Trophoblast cell (in vitro differentiated cells and primary cell): ENCODE data around the gene WNT3.
A peak's percentile ranks its signal among the peaks of the same experiment; 100 is the strongest.

Experiments
- DNase-seq, 2 donors: peaks; one replicate each; pipeline ENCODE4 v3.0.0-alpha.2; 2016
- H2AFZ ChIP-seq: 2 replicates; pipeline ENCODE4 v1.6.1; 2013; ENCODE audit warnings: low read length, moderate library complexity, mild to moderate bottlenecking; ENCODE audit not compliant: insufficient read depth, poor library complexity
- H2AK5ac ChIP-seq: 2 replicates; pipeline ENCODE4 v1.6.1; 2013; ENCODE audit warnings: mild to moderate bottlenecking, low read length
- H2BK120ac ChIP-seq: 2 replicates; pipeline ENCODE4 v1.6.1; 2013; ENCODE audit warnings: low read length, mild to moderate bottlenecking, moderate library complexity; ENCODE audit not compliant: insufficient read depth, poor library complexity
- H2BK12ac ChIP-seq: 2 replicates; pipeline ENCODE4 v1.6.1; 2013; ENCODE audit warnings: mild to moderate bottlenecking, low read length, moderate library complexity
- H2BK5ac ChIP-seq: 2 replicates; pipeline ENCODE4 v1.6.1; 2013; ENCODE audit warnings: low read length, low read depth, moderate library complexity, mild to moderate bottlenecking; ENCODE audit not compliant: poor library complexity
- H3K14ac ChIP-seq: 2 replicates; pipeline ENCODE4 v1.6.1; 2013; ENCODE audit warnings: mild to moderate bottlenecking, low read length
- H3K18ac ChIP-seq: 2 replicates; pipeline ENCODE4 v1.6.1; 2013; ENCODE audit warnings: mild to moderate bottlenecking, low read length
- H3K23ac ChIP-seq: 2 replicates; pipeline ENCODE4 v1.6.1; 2013; ENCODE audit warnings: low read length
- H3K27ac ChIP-seq: 2 replicates; pipeline ENCODE4 v1.5.1; 2013; ENCODE audit warnings: low read depth, mild to moderate bottlenecking, inconsistent platforms, low read length, moderate library complexity
- H3K27me3 ChIP-seq: 2 replicates; pipeline ENCODE4 v1.6.1; 2013; ENCODE audit warnings: inconsistent platforms, mild to moderate bottlenecking, low read length, moderate library complexity; ENCODE audit not compliant: insufficient read depth
- H3K36me3 ChIP-seq, 2 experiments: 1 replicate in 1 of 2; 2 replicates in 1 of 2; pipeline ENCODE4 v1.6.1; 2013; ENCODE audit warnings: low read length in 2 of 2, mild to moderate bottlenecking in 2 of 2, moderate library complexity in 1 of 2; ENCODE audit not compliant: insufficient read depth in 2 of 2, control insufficient read depth in 1 of 2
- H3K4ac ChIP-seq: 2 replicates; pipeline ENCODE4 v1.6.1; 2013; ENCODE audit warnings: low read depth, mild to moderate bottlenecking, low read length, moderate library complexity
- H3K4me1 ChIP-seq, 2 experiments: 1 replicate in 1 of 2; 2 replicates in 1 of 2; pipeline ENCODE4 v1.6.1; 2013; ENCODE audit warnings: low read length in 2 of 2, mild to moderate bottlenecking in 2 of 2, moderate library complexity in 1 of 2; ENCODE audit not compliant: insufficient read depth in 2 of 2, control insufficient read depth in 1 of 2
- H3K4me2 ChIP-seq: 2 replicates; pipeline ENCODE4 v1.6.1; 2013; ENCODE audit warnings: inconsistent platforms, mild to moderate bottlenecking, low read length, moderate library complexity
- H3K4me3 ChIP-seq: 2 replicates; pipeline ENCODE4 v1.5.1; 2013; ENCODE audit warnings: mild to moderate bottlenecking, low read depth, low read length, inconsistent platforms
- H3K79me1 ChIP-seq: one replicate; pipeline ENCODE4 v1.6.1; 2013; ENCODE audit warnings: low read length
- H3K79me2 ChIP-seq: 2 replicates; pipeline ENCODE4 v1.6.1; 2013; ENCODE audit warnings: low read length, mild to moderate bottlenecking; ENCODE audit not compliant: control insufficient read depth, insufficient read depth, poor library complexity
- H3K9ac ChIP-seq: 2 replicates; pipeline ENCODE4 v1.6.1; 2013; ENCODE audit warnings: mild to moderate bottlenecking, low read length
- H3K9me3 ChIP-seq: 2 replicates; pipeline ENCODE4 v1.6.1; 2013; ENCODE audit warnings: low read depth, mild to moderate bottlenecking, control low read depth, inconsistent platforms, low read length; ENCODE audit not compliant: insufficient read depth
- H4K12ac ChIP-seq: 2 replicates; pipeline ENCODE4 v1.6.1; 2013; ENCODE audit warnings: low read depth, mild to moderate bottlenecking, low read length, moderate library complexity
- H4K8ac ChIP-seq: 2 replicates; pipeline ENCODE4 v1.6.1; 2013; ENCODE audit warnings: low read depth, mild to moderate bottlenecking, low read length, moderate library complexity
- H4K91ac ChIP-seq: one replicate; pipeline ENCODE4 v1.6.1; 2013; ENCODE audit warnings: low read depth, mild to moderate bottlenecking, low read length, moderate library complexity
- WGBS: extraction: QIAGEN DNeasy Blood & Tissue Kit; methylation state at CpG from one replicate; pipeline ENCODE4 v1.1.7; 2013; ENCODE audit warnings: missing lambda C conversion rate; ENCODE audit not compliant: insufficient read length, insufficient coverage; ENCODE audit errors: extremely low coverage; 5-methylcytosine and 5-hydroxymethylcytosine counted together

WNT3 gene

DNA sequence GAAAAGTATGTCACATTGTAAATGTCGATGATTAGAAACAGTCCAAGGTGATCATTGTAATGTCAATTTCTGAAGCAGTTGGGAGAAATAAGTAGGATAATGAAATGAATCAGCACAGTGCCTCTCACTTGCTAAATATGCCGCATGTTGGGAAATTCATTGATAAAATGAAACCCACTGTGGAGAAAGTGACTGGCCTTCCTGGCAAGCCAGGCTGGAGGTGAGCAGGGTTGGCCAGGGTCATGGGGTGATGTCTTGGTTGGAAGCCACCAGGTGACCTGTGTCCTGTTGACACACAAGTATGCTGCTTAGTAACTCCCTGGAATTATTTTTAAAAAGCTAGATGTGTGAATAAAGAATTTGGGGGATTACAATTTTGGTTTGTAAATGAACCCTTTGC is 18.0 kb upstream of the WNT3 start:
- Histone ChIP-seq H2BK120ac (no peak overlapping the region), H3K4me1 (peaks cover 20 to 22% of the 10 kb centered on the region in 2 experiments), H4K91ac (no peak overlapping the region), H3K18ac (no peak overlapping the region), H3K79me2 (no peaks in the 10 kb centered on the region), H3K79me1 (peaks cover 15% of the 10 kb centered on the region), H2AK5ac (no peak overlapping the region), H3K36me3 (no peaks in the 10 kb centered on the region), H4K8ac (no peak overlapping the region), H3K4ac (no peak overlapping the region), H2BK12ac (no peak overlapping the region), H3K27me3 (no peaks in the 10 kb centered on the region), H3K27ac (no peak overlapping the region), H3K14ac (no peak overlapping the region), H3K4me3 (no peak overlapping the region), H3K9me3 (peaks cover 2% of the 10 kb centered on the region), H3K9ac (no peak overlapping the region), H2AFZ (no peak overlapping the region), H3K23ac (no peak overlapping the region), H3K4me2 (no peak overlapping the region), H2BK5ac (no peak overlapping the region), H4K12ac (no peak overlapping the region)
- no peak for DNase-seq
- WGBS, result no CpG with 5 or more reads among the region's 2 CpGs

DNA sequence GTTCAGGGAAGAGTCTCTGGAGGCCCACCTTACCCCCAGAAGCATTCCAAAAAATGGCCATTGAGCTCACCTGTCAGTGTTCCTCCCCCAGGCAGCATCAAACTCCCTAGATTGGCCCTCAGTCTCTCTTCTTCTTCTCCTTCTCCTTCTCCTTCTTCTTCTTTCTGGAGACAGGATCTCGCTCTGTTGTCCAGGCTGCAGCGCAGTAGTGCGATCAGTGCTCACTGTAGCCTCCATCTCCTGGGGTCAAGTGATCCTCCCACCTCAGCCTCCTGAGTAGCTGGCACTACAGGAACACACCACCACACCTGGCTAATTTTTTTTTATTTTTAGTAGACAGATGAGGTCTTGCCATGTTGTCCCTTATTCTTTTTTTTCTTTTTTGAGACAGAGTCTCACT is 16.4 kb upstream of the WNT3 start:
- no peak for DNase-seq
- no peak overlapping the region for H3K14ac ChIP-seq
- no peak overlapping the region for H3K4me2 ChIP-seq
- H2AK5ac ChIP-seq, result no peak overlapping the region
- H3K4me1 ChIP-seq, result peaks cover 20% of the 10 kb centered on the region in 2 experiments
- H2BK120ac ChIP-seq, result peak overlapping the region; percentile 27
- peaks cover 13% of the 10 kb centered on the region for H3K79me1 ChIP-seq
- no peak overlapping the region for H3K23ac ChIP-seq
- no peak overlapping the region for H3K27ac ChIP-seq
- peak overlapping the region; percentile 21 for H3K18ac ChIP-seq
- no peak overlapping the region for H4K12ac ChIP-seq
- H4K91ac ChIP-seq, result peak overlapping the region; percentile 10
- no peak overlapping the region for H3K9ac ChIP-seq
- H3K79me2 ChIP-seq, result no peaks in the 10 kb centered on the region
- WGBS, result no CpG with 5 or more reads among the region's 3 CpGs
- H3K36me3 ChIP-seq, result no peaks in the 10 kb centered on the region
- H3K4me3 ChIP-seq, result no peak overlapping the region
- no peak overlapping the region for H3K4ac ChIP-seq
- H2AFZ ChIP-seq, result no peak overlapping the region
- H3K9me3 ChIP-seq, result peaks cover 2% of the 10 kb centered on the region
- no peak overlapping the region for H4K8ac ChIP-seq
- H2BK5ac ChIP-seq, result no peak overlapping the region
- no peaks in the 10 kb centered on the region for H3K27me3 ChIP-seq
- peak overlapping the region; percentile 8 for H2BK12ac ChIP-seq

DNA sequence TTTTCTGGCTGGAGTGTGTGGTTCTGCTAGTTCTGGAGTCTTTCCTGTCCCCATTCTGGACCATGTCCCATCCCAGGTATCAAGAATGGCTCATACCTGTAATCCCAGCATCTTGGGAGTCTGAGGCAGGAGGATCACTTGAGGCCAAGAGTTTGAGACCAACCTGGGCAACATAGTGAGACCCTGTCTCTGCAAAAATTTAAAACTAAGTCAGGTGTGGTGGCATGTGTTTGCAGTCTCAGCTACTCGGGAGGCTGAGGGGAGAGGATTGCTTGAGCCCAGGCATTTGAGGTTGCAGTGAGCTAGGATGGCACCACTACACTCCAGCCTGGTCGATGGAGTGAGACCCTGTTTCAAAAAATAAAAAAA is 15.3 kb upstream of the WNT3 start:
- H2BK12ac ChIP-seq, result no peak overlapping the region
- peaks cover 20% of the 10 kb centered on the region in 2 experiments for H3K4me1 ChIP-seq
- no peak overlapping the region for H4K12ac ChIP-seq
- no peak overlapping the region for H3K4ac ChIP-seq
- no peak overlapping the region for H3K4me2 ChIP-seq
- no CpG with 5 or more reads among the region's 2 CpGs for WGBS
- H3K14ac ChIP-seq, result no peak overlapping the region
- H3K27me3 ChIP-seq, result no peaks in the 10 kb centered on the region
- H3K27ac ChIP-seq, result no peak overlapping the region
- H2BK5ac ChIP-seq, result no peak overlapping the region
- no peak overlapping the region for H3K4me3 ChIP-seq
- no peak overlapping the region for H3K23ac ChIP-seq
- H3K36me3 ChIP-seq, result no peaks in the 10 kb centered on the region
- H2BK120ac ChIP-seq, result no peak overlapping the region
- H4K91ac ChIP-seq, result no peak overlapping the region
- no peak overlapping the region for H2AK5ac ChIP-seq
- H3K79me2 ChIP-seq, result no peaks in the 10 kb centered on the region
- DNase-seq, result no peak
- H3K79me1 ChIP-seq, result peaks cover 13% of the 10 kb centered on the region
- H3K9me3 ChIP-seq, result no peaks in the 10 kb centered on the region
- H2AFZ ChIP-seq, result no peak overlapping the region
- no peak overlapping the region for H3K18ac ChIP-seq
- H3K9ac ChIP-seq, result no peak overlapping the region
- H4K8ac ChIP-seq, result no peak overlapping the region

DNA sequence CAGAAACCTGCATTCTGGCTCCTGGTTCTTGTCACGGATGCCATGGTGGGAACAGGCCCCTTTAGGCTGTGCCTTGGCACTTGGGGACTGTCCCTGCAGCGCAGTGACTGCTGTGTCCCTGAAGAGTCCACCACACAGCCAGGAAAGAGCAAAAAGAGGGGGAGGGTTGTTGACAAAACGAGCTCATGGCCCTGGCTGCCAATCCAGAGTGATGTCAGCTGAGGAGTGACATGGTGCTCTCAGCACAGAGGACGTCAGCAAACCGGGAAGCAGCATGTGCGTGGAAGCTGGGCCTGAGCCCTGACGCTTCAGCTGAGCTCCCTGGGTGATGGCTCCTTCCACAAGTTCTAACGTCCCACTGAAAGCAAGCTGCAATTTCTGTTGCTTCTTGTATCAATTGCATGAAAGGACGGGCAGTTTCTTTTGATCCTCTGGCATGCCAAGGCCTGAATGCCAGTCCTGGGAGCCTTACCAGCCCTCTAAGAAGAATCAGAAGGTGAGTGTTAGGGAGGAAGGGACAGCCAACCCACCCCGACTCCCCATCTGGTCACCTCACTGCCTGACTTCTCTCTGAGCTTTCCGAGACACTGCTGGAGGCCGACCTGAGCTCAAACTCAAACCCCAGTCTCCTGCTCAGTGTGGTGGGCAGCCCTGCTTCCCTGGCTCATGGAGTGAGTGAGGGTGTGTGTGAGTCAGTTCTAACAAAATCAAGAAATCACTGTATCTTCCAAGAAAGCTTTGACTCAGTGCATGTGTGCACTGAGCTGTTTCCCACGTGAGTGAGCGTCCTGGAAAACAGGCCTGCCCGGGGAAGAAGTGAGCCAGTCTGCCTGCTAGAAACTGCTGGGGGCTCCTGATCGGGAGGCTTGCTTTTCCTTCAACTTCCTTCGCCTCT is 14.7 kb upstream of the WNT3 start:
- Histone ChIP-seq H3K27ac (peak overlapping the region; percentile 30), H2AK5ac (peak overlapping the region; percentile 40), H3K4me1 (peaks cover 20% of the 10 kb centered on the region in 2 experiments), H2BK120ac (peak overlapping the region; percentile 54), H4K12ac (no peak overlapping the region), H3K9ac (no peak overlapping the region), H3K9me3 (no peaks in the 10 kb centered on the region), H3K27me3 (no peaks in the 10 kb centered on the region), H2BK5ac (peak overlapping the region; percentile 65), H3K4ac (no peak overlapping the region), H3K23ac (no peak overlapping the region), H3K4me2 (no peak overlapping the region), H3K4me3 (no peak overlapping the region), H3K79me1 (peaks cover 13% of the 10 kb centered on the region), H3K14ac (peak overlapping the region; percentile 30), H2AFZ (no peak overlapping the region), H4K8ac (peak overlapping the region; percentile 45), H3K36me3 (no peaks in the 10 kb centered on the region), H4K91ac (peak overlapping the region; percentile 58), H3K18ac (peak overlapping the region; percentile 56), H3K79me2 (no peaks in the 10 kb centered on the region), H2BK12ac (peak overlapping the region; percentile 72)
- no peak for DNase-seq
- no CpG with 5 or more reads among the region's 17 CpGs for WGBS
